Spleen (tissue), 13 donors: ENCODE measurements around the gene BRMS1. TPM values are rescaled to one million over a fixed set of nuclear protein-coding genes. Genes with fewer than 3 reads are reported as not detected.

Experiments used
- DNase-seq: peaks from one replicate; pipeline ENCODE4 v3.0.0-alpha.2; 2020
- H3K27ac ChIP-seq, 8 donors: fragments of 200-600 bp; sonication (generic) in 7 of 8; 1 replicate in 4 of 8; 2 replicates in 4 of 8; pipeline versions ENCODE4 v1.5.0 to v1.8.0; 2016 to 2021; ENCODE audit warnings: inconsistent platforms in 4 of 8, mild to moderate bottlenecking in 4 of 8, moderate library complexity in 1 of 8
- H3K27me3 ChIP-seq, 7 donors: fragments of 200-600 bp; sonication (generic) in 6 of 7; replicated peaks in 1 of 7; 1 replicate in 4 of 7; 2 replicates in 3 of 7; pipeline versions ENCODE4 v1.5.0 to v1.8.0; 2016 to 2021; ENCODE audit warnings: inconsistent platforms in 3 of 7, mild to moderate bottlenecking in 1 of 7
- H3K36me3 ChIP-seq, 6 donors: fragments of 200-600 bp; sonication (generic) in 5 of 6; 1 replicate in 4 of 6; 2 replicates in 2 of 6; pipeline versions ENCODE4 v1.5.0 to v1.8.0; 2016 to 2021; ENCODE audit warnings: inconsistent platforms in 2 of 6
- H3K4me1 ChIP-seq, 6 donors: fragments of 200-600 bp; sonication (generic) in 5 of 6; 1 replicate in 3 of 6; 2 replicates in 3 of 6; pipeline versions ENCODE4 v1.5.0 to v1.8.0; 2016 to 2021; ENCODE audit warnings: inconsistent platforms in 3 of 6
- H3K4me3 ChIP-seq, 8 donors: fragments of 200-600 bp; sonication (generic) in 7 of 8; 1 replicate in 4 of 8; 2 replicates in 4 of 8; pipeline versions ENCODE4 v1.5.0 to v1.8.0; 2016 to 2021; ENCODE audit warnings: inconsistent platforms in 4 of 8, mild to moderate bottlenecking in 4 of 8, moderate library complexity in 2 of 8
- H3K9me3 ChIP-seq, 8 donors: fragments of 200-600 bp; sonication (generic) in 7 of 8; 1 replicate in 4 of 8; 2 replicates in 4 of 8; pipeline versions ENCODE4 v1.5.0 to v1.8.0; 2016 to 2021; ENCODE audit warnings: inconsistent platforms in 4 of 8
- POLR2A ChIP-seq, 3 donors: fragments of 450-650 bp; IDR thresholded peaks; one replicate each; pipeline ENCODE4 v1.5.1; 2017; ENCODE audit warnings: antibody characterized with exemption in 3 of 3, mild to moderate bottlenecking in 1 of 3
- POLR2AphosphoS5 ChIP-seq, 3 donors: sonication (generic); formaldehyde crosslinking; IDR thresholded peaks; one replicate each; pipeline ENCODE4 v1.5.1; 2017; ENCODE audit warnings: antibody characterized with exemption in 3 of 3
- WGBS, 5 donors: extraction: QIAGEN DNeasy Blood & Tissue Kit in 3 of 5; methylation state at CpG; one replicate each; pipeline versions ENCODE4 v1.1.5 to v1.1.7; 2013 to 2018; 5-methylcytosine and 5-hydroxymethylcytosine counted together
- intact Hi-C: fragments of 100-400 bp; cut with DNase I; formaldehyde crosslinking; loops from one replicate; pipeline ENCODE4 v1.15.0; 2023; ENCODE audit warnings: low total_unique reads
- long read RNA-seq, 2 donors: transcript quantifications; one replicate each; lab custom pipeline, GENCODE V29; 2026
- polyA plus RNA-seq, 3 donors: library from polyadenylated mRNA; stranded (reverse); fragments of 200-250 nt; gene quantifications; one replicate each; pipeline ENCODE4 v1.2.1, GENCODE V29; 2013
- total RNA-seq, 7 donors: library from RNA; depleted of rRNA in 3 of 7; stranded (reverse); fragments of >200 nt in 3 of 7; fragmentation: NEBNext Ultra II Directional in 4 of 7; extraction: Animal tissue kit (Norgen Biotek cat#: 25700) in 4 of 7; gene quantifications; one replicate each; pipeline versions ENCODE4 v1.1.0 to v1.2.1, GENCODE V29; 2016 to 2021
- TF ChIP-seq, protein P1 (sequence below), 11 experiments: fragments of 200-600 bp in 7 of 11; fragments of 450-650 bp in 4 of 11; sonication (generic) in 4 of 11; IDR thresholded peaks in 8 of 11; conservative IDR thresholded peaks in 3 of 11; 1 replicate in 7 of 11; 2 replicates in 4 of 11; pipeline versions ENCODE4 v1.4.0 to v1.8.0; 2016 to 2021; ENCODE audit warnings: antibody characterized with exemption in 11 of 11, inconsistent platforms in 4 of 11, mild to moderate bottlenecking in 1 of 11
- donor health status: healthy with polysubstance abuse.
- donor health status: DM: no; HTN: no; CAD: no; lungs with moderate emphysema.
- donor health status: DM: no; HTN: no; CAD: no.
- donor health status: Bipolar disorder and iron deficiency.
- donor health status: healthy.
- donor health status: DM: no; HTN: no; CAD: no.
- donor health status: DM: yes; HTN: yes; CAD: no.

The BRMS1 gene, protein sequence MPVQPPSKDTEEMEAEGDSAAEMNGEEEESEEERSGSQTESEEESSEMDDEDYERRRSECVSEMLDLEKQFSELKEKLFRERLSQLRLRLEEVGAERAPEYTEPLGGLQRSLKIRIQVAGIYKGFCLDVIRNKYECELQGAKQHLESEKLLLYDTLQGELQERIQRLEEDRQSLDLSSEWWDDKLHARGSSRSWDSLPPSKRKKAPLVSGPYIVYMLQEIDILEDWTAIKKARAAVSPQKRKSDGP
- total RNA-seq (10 to 100 TPM; 32.3 to 52.5 (median 37.2) TPM), polyA plus RNA-seq (10 to 100 TPM; 61.6 to 90.6 (median 83.0) TPM)
- long read RNA-seq, donor 1, transcript BRMS1-201 (10 exons, 1,445 nt): major isoform, 7 of 8 reads
- long read RNA-seq, donor 1, partial matches to known transcripts: 0 of 8 reads
- long read RNA-seq, donor 1, other reads (novel, unspliced or antisense): 0 of 8 reads
- long read RNA-seq, donor 2, transcript BRMS1-201 (10 exons, 1,445 nt): major isoform, 7 of 9 reads
- long read RNA-seq, donor 2, partial matches to known transcripts: 0 of 9 reads
- long read RNA-seq, donor 2, other reads (novel, unspliced or antisense): 0 of 9 reads

DNA sequence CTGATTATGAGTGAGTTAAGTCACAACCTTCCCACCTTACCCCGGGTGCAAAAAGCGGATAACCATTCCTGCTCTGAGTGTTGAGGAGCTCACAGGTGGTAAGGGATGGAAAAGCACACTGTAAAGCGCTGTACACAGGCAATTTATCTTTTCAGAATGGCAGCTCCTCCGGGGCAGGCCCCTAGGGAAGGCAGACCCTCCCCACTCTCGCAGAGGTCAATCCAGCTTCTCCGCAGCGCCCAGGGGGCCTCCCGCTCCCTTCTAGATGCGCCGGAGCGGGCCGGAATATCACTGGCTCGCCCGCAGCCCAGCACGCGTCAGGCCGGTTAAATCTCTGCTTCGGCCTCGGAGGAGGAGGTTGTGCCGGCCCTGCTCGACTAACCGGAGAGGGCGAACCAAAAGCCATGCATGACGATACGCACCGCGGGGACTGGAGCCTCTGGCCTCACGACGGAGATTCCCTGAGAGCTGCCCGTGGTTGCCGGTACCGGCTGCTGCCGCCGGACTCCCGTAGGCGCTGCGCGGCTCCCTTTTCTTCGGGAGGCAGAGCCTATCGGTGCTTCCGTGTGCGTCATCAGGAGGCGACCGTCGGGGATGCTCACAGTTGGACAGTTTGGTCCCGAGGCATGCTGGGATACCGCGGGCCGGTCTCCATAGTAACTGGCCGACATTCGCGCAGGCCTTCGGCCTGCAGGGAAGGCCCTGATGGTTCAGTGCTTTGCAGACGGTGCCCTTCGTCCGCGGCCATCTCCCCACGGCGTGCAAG, at the start of gene BRMS1:
BRMS1 (minus strand) TSS at position 555 of the 766 bp plus-strand sequence. CDS start 2,870 bp downstream, outside the sequence.
- Histone ChIP-seq H3K36me3 (peaks cover 7 to 34% (median 25%) of the 10 kb centered on the region in 6 donors), H3K4me1 (peaks cover 34 to 70% (median 49%) of the 10 kb centered on the region in 6 donors), H3K9me3 (no peaks in the 10 kb centered on the region), H3K27me3 (peaks cover 0 to 5% (median 0%) of the 10 kb centered on the region in 7 donors), H3K4me3 (peak within 1 kb of the TSS; percentile 90 to 99 (median 98)), H3K27ac (peak within 1 kb of the TSS; percentile 68 to 92 (median 82))
- peak; percentile 100 for DNase-seq
- intact Hi-C loops: no loop called here
- 0 to 1% (median 1%) methylated on average over 33 to 59 of the region's 59 CpGs for WGBS, 5 donors
- TF ChIP-seq, protein P1, sequence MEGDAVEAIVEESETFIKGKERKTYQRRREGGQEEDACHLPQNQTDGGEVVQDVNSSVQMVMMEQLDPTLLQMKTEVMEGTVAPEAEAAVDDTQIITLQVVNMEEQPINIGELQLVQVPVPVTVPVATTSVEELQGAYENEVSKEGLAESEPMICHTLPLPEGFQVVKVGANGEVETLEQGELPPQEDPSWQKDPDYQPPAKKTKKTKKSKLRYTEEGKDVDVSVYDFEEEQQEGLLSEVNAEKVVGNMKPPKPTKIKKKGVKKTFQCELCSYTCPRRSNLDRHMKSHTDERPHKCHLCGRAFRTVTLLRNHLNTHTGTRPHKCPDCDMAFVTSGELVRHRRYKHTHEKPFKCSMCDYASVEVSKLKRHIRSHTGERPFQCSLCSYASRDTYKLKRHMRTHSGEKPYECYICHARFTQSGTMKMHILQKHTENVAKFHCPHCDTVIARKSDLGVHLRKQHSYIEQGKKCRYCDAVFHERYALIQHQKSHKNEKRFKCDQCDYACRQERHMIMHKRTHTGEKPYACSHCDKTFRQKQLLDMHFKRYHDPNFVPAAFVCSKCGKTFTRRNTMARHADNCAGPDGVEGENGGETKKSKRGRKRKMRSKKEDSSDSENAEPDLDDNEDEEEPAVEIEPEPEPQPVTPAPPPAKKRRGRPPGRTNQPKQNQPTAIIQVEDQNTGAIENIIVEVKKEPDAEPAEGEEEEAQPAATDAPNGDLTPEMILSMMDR (IDR thresholded peaks at IDR 0.05 in 8 of 11, conservative IDR thresholded peaks at IDR 0.05 in 3 of 11): peak in 10 of 11 experiments; percentile 8 to 58 (median 32)
- TF ChIP-seq POLR2A (IDR thresholded peaks at IDR 0.05): peak in 2 of 3 donors; percentile 81
- TF ChIP-seq POLR2AphosphoS5 (IDR thresholded peaks at IDR 0.05): peak; percentile 98

DNA sequence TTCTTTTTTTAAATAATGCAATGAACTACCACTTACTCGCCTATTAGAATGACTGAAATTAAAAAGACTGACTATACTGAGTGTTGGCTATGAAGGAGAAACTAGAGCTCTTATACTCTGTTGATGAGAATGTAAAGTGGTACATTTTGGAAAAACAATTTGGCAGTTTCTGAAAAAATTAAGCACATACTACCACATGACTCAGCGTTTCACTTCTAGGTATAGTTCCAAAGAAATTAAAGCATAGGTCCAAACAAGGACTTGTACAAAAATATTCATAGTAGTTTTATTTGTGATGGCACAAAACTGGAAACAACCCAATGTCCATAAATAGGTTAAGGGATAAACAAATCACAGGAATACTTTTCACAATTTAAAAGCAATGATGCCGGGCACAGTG, 49.0 kb upstream of the BRMS1 start:
- intact Hi-C loops: no loop called here
- H3K27ac ChIP-seq: no peak overlapping the region
- 86 to 91% (median 87%) methylated on average over 3 of the region's 3 CpGs for WGBS, 5 donors
- no peaks in the 10 kb centered on the region for H3K9me3 ChIP-seq
- TF ChIP-seq POLR2AphosphoS5 (IDR thresholded peaks at IDR 0.05) (no peak), POLR2A (IDR thresholded peaks at IDR 0.05) (no peak)
- peaks cover 0 to 4% (median 0%) of the 10 kb centered on the region in 6 donors for H3K4me1 ChIP-seq
- H3K4me3 ChIP-seq: no peak overlapping the region
- peaks cover 0 to 25% (median 0%) of the 10 kb centered on the region in 7 donors for H3K27me3 ChIP-seq
- no peaks in the 10 kb centered on the region for H3K36me3 ChIP-seq
- DNase-seq: no peak

DNA sequence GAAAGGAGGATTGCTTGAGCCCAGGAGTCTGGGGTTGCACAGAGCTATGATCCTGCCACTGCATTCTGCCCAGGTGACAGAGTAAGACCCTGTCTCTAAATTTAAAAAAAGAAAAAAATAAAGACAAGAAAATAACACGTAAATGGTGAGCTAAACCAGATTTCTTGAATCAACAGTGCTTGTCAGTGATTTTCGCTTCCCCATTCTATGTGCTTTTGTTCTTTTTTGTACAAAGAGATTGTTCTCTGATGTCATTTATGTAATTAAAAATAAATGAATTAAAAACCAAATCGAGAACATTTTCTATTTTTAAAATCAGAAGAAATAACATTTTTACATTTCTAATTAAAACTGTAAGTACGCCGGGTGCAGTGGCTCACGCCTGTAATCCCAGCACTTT, 46.4 kb upstream of the BRMS1 start:
- Histone ChIP-seq H3K27ac (no peak overlapping the region), H3K4me1 (peaks cover 0 to 10% (median 3%) of the 10 kb centered on the region in 6 donors), H3K9me3 (no peaks in the 10 kb centered on the region), H3K4me3 (no peak overlapping the region), H3K36me3 (no peaks in the 10 kb centered on the region), H3K27me3 (peaks cover 0 to 22% (median 0%) of the 10 kb centered on the region in 7 donors)
- intact Hi-C loops: no loop called here
- 62 to 81% (median 74%) methylated on average over 6 of the region's 6 CpGs for WGBS, 5 donors
- DNase-seq: no peak
- no peak for TF ChIP-seq POLR2A (IDR thresholded peaks at IDR 0.05)
- no peak for TF ChIP-seq POLR2AphosphoS5 (IDR thresholded peaks at IDR 0.05)
- TF ChIP-seq, protein P1 (IDR thresholded peaks at IDR 0.05 in 8 of 11, conservative IDR thresholded peaks at IDR 0.05 in 3 of 11): no peak

DNA sequence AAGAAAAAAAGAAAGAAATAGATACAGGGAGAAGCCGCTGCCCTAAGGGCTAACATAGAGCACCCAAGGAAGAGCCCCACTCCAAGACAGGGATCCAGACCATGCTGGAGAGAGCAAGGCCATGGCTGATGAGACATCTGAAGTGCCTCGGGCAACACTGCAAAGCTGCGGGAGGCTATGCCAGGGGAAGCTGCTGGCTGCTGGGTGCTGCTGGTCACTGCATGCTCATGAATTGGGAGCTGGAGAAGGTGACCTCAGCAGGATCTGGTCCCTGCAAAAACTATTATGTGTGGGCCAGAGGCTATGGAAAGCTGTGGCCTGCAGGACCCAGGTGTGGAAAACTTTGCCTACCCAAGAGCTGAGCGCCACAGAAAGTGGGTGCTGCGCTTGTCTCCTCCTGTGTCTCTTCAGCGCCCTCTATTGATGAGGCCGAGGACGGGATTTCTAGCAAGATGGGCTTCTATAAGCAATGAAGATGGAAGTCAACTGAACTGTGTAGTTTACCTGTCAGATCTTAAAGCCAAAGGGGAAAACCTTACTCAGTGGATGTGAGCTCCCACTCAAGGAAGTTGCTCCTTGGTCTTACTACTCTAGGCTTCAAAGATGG, 44.0 kb upstream of the BRMS1 start:
- 27 to 34% (median 31%) methylated on average over 8 of the region's 8 CpGs for WGBS, 5 donors
- peaks cover 0 to 25% (median 0%) of the 10 kb centered on the region in 7 donors for H3K27me3 ChIP-seq
- peak; percentile 80 for DNase-seq
- H3K36me3 ChIP-seq: no peaks in the 10 kb centered on the region
- no peaks in the 10 kb centered on the region for H3K9me3 ChIP-seq
- H3K4me3 ChIP-seq: no peak overlapping the region
- no peak for TF ChIP-seq POLR2A (IDR thresholded peaks at IDR 0.05)
- TF ChIP-seq, protein P1 (IDR thresholded peaks at IDR 0.05 in 8 of 11, conservative IDR thresholded peaks at IDR 0.05 in 3 of 11): peak in 9 of 11 experiments; percentile 43 to 77 (median 66)
- no peak for TF ChIP-seq POLR2AphosphoS5 (IDR thresholded peaks at IDR 0.05)
- H3K4me1 ChIP-seq: peaks cover 0 to 16% (median 8%) of the 10 kb centered on the region in 6 donors
- intact Hi-C loops: loop anchor here (5.0 kb wide), 1 partner anchor 77 kb away; no protein-coding TSS in a partner anchor
- no peak overlapping the region for H3K27ac ChIP-seq
